ENCODE data around the gene FOXK1. TPM values are rescaled to one million over a fixed set of nuclear protein-coding genes. Genes with fewer than 3 reads are reported as not detected.

FOXK1 gene
- total and polyA plus RNA-seq, 2 experiments from 2014 or later, result 2.3 to 12.7 TPM

GRCh38 chr7:4791101-4791737, 109.1 kb downstream of the FOXK1 start (continued):
- TF ChIP-seq ZNF462 (CRISPR knock-in tag; IDR thresholded peaks at IDR 0.05), result no peak
- TF ChIP-seq ETS1 (IDR thresholded peaks at IDR 0.05), result no peak
- TF ChIP-seq STAT1 (IDR thresholded peaks at IDR 0.05; ENCODE audit: unreplicated experiment), result no peak
- TF ChIP-seq ZNF114 (CRISPR knock-in tag; IDR thresholded peaks at IDR 0.05), result no peak
- TF ChIP-seq REST (IDR thresholded peaks at IDR 0.05; ENCODE audit: unreplicated experiment), result no peak
- TF ChIP-seq ZNF331 (CRISPR knock-in tag; IDR thresholded peaks at IDR 0.05; ENCODE audit: low read depth), result no peak
- TF ChIP-seq POLR2AphosphoS5 (IDR thresholded peaks at IDR 0.05; ENCODE audit: low read depth), result no peak
